Measurements from ENCODE around the gene ACOT13. TPM values are rescaled to one million over a fixed set of nuclear protein-coding genes. Genes with fewer than 3 reads are reported as not detected.

The ACOT13 gene
- total and polyA plus RNA-seq, 2 of the 4 experiments (the other 2 are of a cell fraction): 3.6 to 25.7 TPM

GRCh38 chr6:24721461-24722215 lies 54.8 kb downstream of the ACOT13 start:
- Histone ChIP-seq H2AFZ (replicated peaks; ENCODE audit: low read length, poor library complexity) (peak overlapping the region; percentile 83), H3K4ac (ENCODE audit: low read depth, low read length) (peak overlapping the region; percentile 85), H3K27me3 (ENCODE audit: control insufficient read depth, insufficient read depth, low read length) (no peaks in the 10 kb centered on the region), H3K4me3 (ENCODE audit: insufficient read depth, low read depth, low read length) (peak overlapping the region; percentile 51), H2AK9ac (replicated peaks; ENCODE audit: low read depth, low read length, poor library complexity) (peak overlapping the region; percentile 89), H3K23ac (ENCODE audit: low read depth, low read length) (peak overlapping the region; percentile 69), H2BK5ac (ENCODE audit: low read depth, low read length, poor library complexity, severe bottlenecking) (peak overlapping the region; percentile 82), H4K91ac (ENCODE audit: insufficient read depth, low read depth, low read length) (peak overlapping the region; percentile 91), H4K8ac (ENCODE audit: low read depth in 2 of 2, low read length in 2 of 2) (peak overlapping the region; percentile 88 to 98), H4K20me1 (ENCODE audit: insufficient read depth, low read length) (peaks cover 34% of the 10 kb centered on the region), H4K5ac (ENCODE audit: low read depth, low read length) (peak overlapping the region; percentile 87), H3K4me2 (ENCODE audit: low read depth, low read length) (peak overlapping the region; percentile 85), H2BK15ac (ENCODE audit: low read depth, low read length) (peak overlapping the region; percentile 51; the same call in 1 of the 3 replicates), H3K4me1 (ENCODE audit: control insufficient read depth, insufficient read depth, low read length) (no peaks in the 10 kb centered on the region), H3K9me1 (ENCODE audit: insufficient read depth, low read length) (no peaks in the 10 kb centered on the region), H3K36me3 (ENCODE audit: control insufficient read depth, insufficient read depth, low read length) (peaks cover 3% of the 10 kb centered on the region; the same call in 1 of the 2 replicates), H3K27ac (ENCODE audit: insufficient read depth, low read length) (peak overlapping the region; percentile 85), H3K56ac (ENCODE audit: extremely low read depth, insufficient read depth, low read length) (peak overlapping the region; percentile 92), H2AK5ac (ENCODE audit: low read depth, low read length) (peak overlapping the region; percentile 73), H2BK20ac (ENCODE audit: low read depth, low read length) (0 out of 2 replicates have a peak overlapping the region, but pooled peaks have one; percentile 5), H3K14ac (replicated peaks; ENCODE audit: low read depth, low read length) (peak overlapping the region; percentile 91), H3K9ac (ENCODE audit: low read depth, low read length) (peak overlapping the region; percentile 88), H3K9me3 (ENCODE audit: control insufficient read depth, insufficient read depth, low read length) (no peaks in the 10 kb centered on the region), H3K79me1 (ENCODE audit: low read depth in 1 of 2, low read length in 2 of 2) (no peaks in the 10 kb centered on the region), H2BK120ac (ENCODE audit: low read depth, low read length) (peak overlapping the region; percentile 61), H3K18ac (ENCODE audit: low read depth, low read length) (peak overlapping the region; percentile 55)
- dilution Hi-C loops (cut with HindIII; ENCODE audit: low sequenced_read_pairs, unreplicated experiment): no loop called here
- BruUV-seq (replicated peaks): no TSS peak
- DNase-seq: peak; percentile 86
- no peak for TF ChIP-seq CTCF (conservative IDR thresholded peaks at IDR 0.05; ENCODE audit: low read depth, low read length)
- no peak for TF ChIP-seq SMC3 (IDR thresholded peaks at IDR 0.05; ENCODE audit: low read depth, low read length)
- 0 out of 2 replicates have a peak, but pooled peaks have one; percentile 7 for TF ChIP-seq RAD21 (IDR thresholded peaks at IDR 0.05; ENCODE audit: low read length)
- no peak for TF ChIP-seq CHD1 (IDR thresholded peaks at IDR 0.05; ENCODE audit: low read depth, low read length)
- TF ChIP-seq BHLHE40 (IDR thresholded peaks at IDR 0.05; ENCODE audit: low read depth, low read length): peak; percentile 93
- no peak for TF ChIP-seq RCOR1 (IDR thresholded peaks at IDR 0.05; ENCODE audit: insufficient replicate concordance, low read length)
- TF ChIP-seq ELK1 (IDR thresholded peaks at IDR 0.05; ENCODE audit: borderline replicate concordance, low read depth, low read length): no peak
- TF ChIP-seq USF2 (IDR thresholded peaks at IDR 0.05; ENCODE audit: low read depth, low read length): peak; percentile 83
- no peak for TF ChIP-seq RFX5 (IDR thresholded peaks at IDR 0.05; ENCODE audit: low read depth, low read length)
- TF ChIP-seq POLR2A (IDR thresholded peaks at IDR 0.05; ENCODE audit: low read depth, low read length): peak; percentile 89
- TF ChIP-seq MAZ (IDR thresholded peaks at IDR 0.05; ENCODE audit: borderline replicate concordance, low read depth, low read length): no peak
- TF ChIP-seq MXI1 (IDR thresholded peaks at IDR 0.05; ENCODE audit: borderline replicate concordance, low read depth, low read length): peak; percentile 98
- ChIA-PET CTCF (no interaction called here), POLR2A (ENCODE audit: unreplicated experiment) (interaction anchor here (0.6 to 1.6 kb wide), 2 partner anchors 12 to 21 kb away, joined by 3 to 13 read pairs; no protein-coding TSS in a partner anchor)
- ATAC-seq (ENCODE audit: low read depth): peak; percentile 58
- WGBS, 2 experiments (ENCODE audit: extremely low coverage in 2 of 2, insufficient read length in 1 of 2): 10% methylated on average over 13 of the region's 26 CpGs; no CpG with 5 or more reads in 1 of the 2 experiments
- in situ Hi-C loops (cut with MboI; ENCODE audit: low sequenced_read_pairs): no loop called here
- intact Hi-C loops (cut with micrococcal nuclease): loop anchor here (1.0 to 5.0 kb wide), 4 partner anchors 22 to 291 kb away; partner anchors contain the start of gene GMNN
